Activated T-cell treated with anti-CD3 and anti-CD28 coated beads, Interleukin-2, amount 50 U/mL, for 4 hours (primary cell): ENCODE results near the gene CDKAL1. TPM values are rescaled to one million over a fixed set of nuclear protein-coding genes. Genes with fewer than 3 reads are reported as not detected.

Experiments
- ATAC-seq, 2 donors: fragments of 200-7000 bp; cut with Tn5 transposase; one replicate each; pipeline ENCODE4 v1.10.0; 2021
- DNase-seq: peaks from one replicate; pipeline ENCODE4 v3.0.0-alpha.2; 2020
- H3K27me3 Mint-ChIP-seq: one replicate; pipeline ENCODE4 v1.8.0; 2021; ENCODE audit warnings: low read depth, mixed read lengths
- H3K36me3 Mint-ChIP-seq: one replicate; pipeline ENCODE4 v1.8.0; 2022; ENCODE audit warnings: mixed read lengths; ENCODE audit not compliant: insufficient read depth
- H3K4me1 Mint-ChIP-seq: one replicate; pipeline ENCODE4 v1.8.0; 2021; ENCODE audit warnings: low read depth, mixed read lengths
- H3K4me3 Mint-ChIP-seq: one replicate; pipeline ENCODE4 v1.8.0; 2021; ENCODE audit warnings: mild to moderate bottlenecking, moderate library complexity, mixed read lengths
- H3K9me3 Mint-ChIP-seq: one replicate; pipeline ENCODE4 v1.8.0; 2021; ENCODE audit warnings: mixed read lengths
- total RNA-seq, 3 donors: library from RNA; stranded (reverse); gene quantifications; one replicate each; pipeline ENCODE4 v1.2.1, GENCODE V29; 2021

CDKAL1 gene
- total RNA-seq, 3 donors from 2014 or later: 23.2 to 26.0 (median 23.6) TPM

GRCh38 chr6:21171801-21172200 is 637.5 kb downstream of the CDKAL1 start:
- H3K27me3 Mint-ChIP-seq: no peaks in the 10 kb centered on the region

GRCh38 chr6:21173031-21173430 is 638.8 kb downstream of the CDKAL1 start:
- Mint-ChIP-seq H3K27me3 (no peaks in the 10 kb centered on the region), H3K4me1 (no peaks in the 10 kb centered on the region), H3K4me3 (no peak overlapping the region), H3K9me3 (no peaks in the 10 kb centered on the region), H3K36me3 (peaks cover 9% of the 10 kb centered on the region)
- DNase-seq (no peak), ATAC-seq (no peak)

More at GRCh38 chr6:21171801-21172200, 637.5 kb downstream of the CDKAL1 start:
- no peaks in the 10 kb centered on the region for H3K4me1 Mint-ChIP-seq
- DNase-seq: no peak
- ATAC-seq: no peak
- peaks cover 12% of the 10 kb centered on the region for H3K36me3 Mint-ChIP-seq
- no peak overlapping the region for H3K4me3 Mint-ChIP-seq
- H3K9me3 Mint-ChIP-seq: no peaks in the 10 kb centered on the region

- ATAC-seq (no peak), DNase-seq (no peak)
- Mint-ChIP-seq H3K4me1 (no peaks in the 10 kb centered on the region), H3K36me3 (peaks cover 9% of the 10 kb centered on the region), H3K9me3 (no peaks in the 10 kb centered on the region), H3K27me3 (no peaks in the 10 kb centered on the region), H3K4me3 (no peak overlapping the region)
These were observed 639.4 kb downstream of the CDKAL1 start for GRCh38 chr6:21173678-21174077.

- H3K4me3 Mint-ChIP-seq: no peak overlapping the region
- no peaks in the 10 kb centered on the region for H3K27me3 Mint-ChIP-seq
- no peaks in the 10 kb centered on the region for H3K9me3 Mint-ChIP-seq
These were observed 641.9 kb downstream of the CDKAL1 start for GRCh38 chr6:21176197-21176596.

GRCh38 chr6:21180155-21180554 is 645.9 kb downstream of the CDKAL1 start:
- H3K9me3 Mint-ChIP-seq: no peaks in the 10 kb centered on the region
- H3K36me3 Mint-ChIP-seq: peaks cover 18% of the 10 kb centered on the region
- no peaks in the 10 kb centered on the region for H3K4me1 Mint-ChIP-seq
- peak; percentile 27 to 46 for ATAC-seq
- no peak overlapping the region for H3K4me3 Mint-ChIP-seq
- H3K27me3 Mint-ChIP-seq: no peaks in the 10 kb centered on the region
- DNase-seq: no peak

More at GRCh38 chr6:21176197-21176596, 641.9 kb downstream of the CDKAL1 start:
- Mint-ChIP-seq H3K36me3 (peaks cover 15% of the 10 kb centered on the region), H3K4me1 (no peaks in the 10 kb centered on the region)
- DNase-seq (no peak), ATAC-seq (no peak)

- H3K4me1 Mint-ChIP-seq: no peaks in the 10 kb centered on the region
- DNase-seq (no peak), ATAC-seq (no peak)
- no peaks in the 10 kb centered on the region for H3K9me3 Mint-ChIP-seq
- H3K4me3 Mint-ChIP-seq: no peak overlapping the region
- H3K27me3 Mint-ChIP-seq: no peaks in the 10 kb centered on the region
- H3K36me3 Mint-ChIP-seq: peaks cover 18% of the 10 kb centered on the region
These were observed 646.6 kb downstream of the CDKAL1 start for GRCh38 chr6:21180800-21181337.

GRCh38 chr6:21181866-21182265 is 647.6 kb downstream of the CDKAL1 start:
- H3K4me3 Mint-ChIP-seq: no peak overlapping the region
- H3K9me3 Mint-ChIP-seq: no peaks in the 10 kb centered on the region
- DNase-seq (no peak), ATAC-seq (no peak)
- no peaks in the 10 kb centered on the region for H3K4me1 Mint-ChIP-seq
- no peaks in the 10 kb centered on the region for H3K27me3 Mint-ChIP-seq
- H3K36me3 Mint-ChIP-seq: peaks cover 18% of the 10 kb centered on the region

- ATAC-seq (no peak), DNase-seq (no peak)
- H3K4me1 Mint-ChIP-seq: no peaks in the 10 kb centered on the region
- H3K36me3 Mint-ChIP-seq: peaks cover 18% of the 10 kb centered on the region
- H3K4me3 Mint-ChIP-seq: no peak overlapping the region
- no peaks in the 10 kb centered on the region for H3K27me3 Mint-ChIP-seq
- no peaks in the 10 kb centered on the region for H3K9me3 Mint-ChIP-seq
These were observed 648.3 kb downstream of the CDKAL1 start for GRCh38 chr6:21182589-21182988.

GRCh38 chr6:21185861-21186478 is 651.7 kb downstream of the CDKAL1 start:
- Mint-ChIP-seq H3K36me3 (peaks cover 7% of the 10 kb centered on the region), H3K27me3 (no peaks in the 10 kb centered on the region), H3K4me3 (no peak overlapping the region), H3K9me3 (no peaks in the 10 kb centered on the region), H3K4me1 (peaks cover 7% of the 10 kb centered on the region)
- no peak for ATAC-seq
- no peak for DNase-seq

GRCh38 chr6:21186479-21187055 is 652.3 kb downstream of the CDKAL1 start:
- ATAC-seq: no peak
- Mint-ChIP-seq H3K9me3 (no peaks in the 10 kb centered on the region), H3K36me3 (peaks cover 6% of the 10 kb centered on the region), H3K27me3 (no peaks in the 10 kb centered on the region), H3K4me3 (no peak overlapping the region), H3K4me1 (peaks cover 7% of the 10 kb centered on the region)
- no peak for DNase-seq

- Mint-ChIP-seq H3K27me3 (no peaks in the 10 kb centered on the region), H3K4me3 (no peak overlapping the region)
- DNase-seq: no peak
These were observed 653.2 kb downstream of the CDKAL1 start for GRCh38 chr6:21187485-21187884.

GRCh38 chr6:21188505-21189223 is 654.4 kb downstream of the CDKAL1 start:
- DNase-seq (no peak), ATAC-seq (no peak)
- no peaks in the 10 kb centered on the region for H3K9me3 Mint-ChIP-seq

More at GRCh38 chr6:21187485-21187884, 653.2 kb downstream of the CDKAL1 start:
- peaks cover 9% of the 10 kb centered on the region for H3K4me1 Mint-ChIP-seq
- H3K36me3 Mint-ChIP-seq: peaks cover 6% of the 10 kb centered on the region
- H3K9me3 Mint-ChIP-seq: no peaks in the 10 kb centered on the region
- no peak for ATAC-seq

GRCh38 chr6:21189759-21190158 is 655.5 kb downstream of the CDKAL1 start:
- no peaks in the 10 kb centered on the region for H3K9me3 Mint-ChIP-seq
- H3K36me3 Mint-ChIP-seq: peaks cover 14% of the 10 kb centered on the region
- peaks cover 9% of the 10 kb centered on the region for H3K4me1 Mint-ChIP-seq
- H3K4me3 Mint-ChIP-seq: no peak overlapping the region
- no peak for ATAC-seq
- H3K27me3 Mint-ChIP-seq: no peaks in the 10 kb centered on the region
- no peak for DNase-seq

More at GRCh38 chr6:21188505-21189223, 654.4 kb downstream of the CDKAL1 start:
- no peak overlapping the region for H3K4me3 Mint-ChIP-seq
- peaks cover 9% of the 10 kb centered on the region for H3K4me1 Mint-ChIP-seq
- H3K27me3 Mint-ChIP-seq: no peaks in the 10 kb centered on the region
- H3K36me3 Mint-ChIP-seq: peaks cover 13% of the 10 kb centered on the region

GRCh38 chr6:21190701-21191100 is 656.4 kb downstream of the CDKAL1 start:
- no peaks in the 10 kb centered on the region for H3K27me3 Mint-ChIP-seq
- H3K4me3 Mint-ChIP-seq: no peak overlapping the region
- no peak for DNase-seq
- no peaks in the 10 kb centered on the region for H3K9me3 Mint-ChIP-seq
- ATAC-seq: no peak
- H3K4me1 Mint-ChIP-seq: peaks cover 9% of the 10 kb centered on the region
- H3K36me3 Mint-ChIP-seq: peaks cover 14% of the 10 kb centered on the region
